ENCODE data around the gene KCNIP3.

Gene KCNIP3

DNA sequence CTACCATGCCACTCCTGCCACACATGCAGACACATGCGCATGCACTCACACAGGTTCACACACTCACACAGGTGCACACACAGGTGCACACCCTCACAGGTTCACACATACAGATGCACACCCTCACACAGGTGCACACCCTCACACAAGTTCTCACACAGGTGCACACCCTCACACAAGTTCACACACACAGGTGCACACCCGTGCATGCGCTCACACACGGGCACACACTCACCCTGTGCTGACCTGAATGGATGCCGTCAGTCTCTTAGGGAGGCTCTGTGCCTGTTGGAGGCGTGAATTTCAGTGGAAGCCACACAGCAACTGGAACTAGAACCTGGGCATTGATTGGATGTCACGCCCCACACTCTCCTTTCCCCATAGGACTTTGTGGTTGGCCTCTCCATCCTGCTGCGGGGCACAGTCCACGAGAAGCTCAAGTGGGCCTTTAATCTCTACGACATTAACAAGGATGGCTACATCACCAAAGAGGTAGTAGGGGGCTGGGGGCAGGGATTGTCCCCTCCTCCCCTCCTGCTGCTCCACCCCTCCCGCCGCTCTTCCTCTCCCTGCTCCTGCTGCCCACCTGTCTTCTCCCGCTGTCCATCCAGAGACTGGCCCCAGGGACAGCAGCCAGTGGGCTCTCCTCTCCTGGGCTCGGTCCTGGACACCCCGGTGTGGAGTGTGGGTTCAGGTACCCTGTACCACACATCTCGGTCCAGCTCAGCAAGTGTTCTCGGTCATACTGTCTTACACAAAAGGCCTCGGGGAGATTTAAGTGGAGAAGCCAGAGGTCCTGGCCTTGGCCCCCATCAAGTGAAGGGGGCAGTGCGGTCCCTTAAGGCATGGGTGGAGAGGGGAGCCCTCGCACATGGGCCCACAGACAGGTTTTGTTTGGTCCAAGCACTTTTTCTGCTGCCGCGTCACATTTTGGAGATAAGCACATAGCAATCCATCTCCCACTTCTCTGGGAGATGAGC, 84.4 kb downstream of the KCNIP3 start:
- DNase-seq (ENCODE audit: low read depth) = no peak
- TF ChIP-seq, protein P1, sequence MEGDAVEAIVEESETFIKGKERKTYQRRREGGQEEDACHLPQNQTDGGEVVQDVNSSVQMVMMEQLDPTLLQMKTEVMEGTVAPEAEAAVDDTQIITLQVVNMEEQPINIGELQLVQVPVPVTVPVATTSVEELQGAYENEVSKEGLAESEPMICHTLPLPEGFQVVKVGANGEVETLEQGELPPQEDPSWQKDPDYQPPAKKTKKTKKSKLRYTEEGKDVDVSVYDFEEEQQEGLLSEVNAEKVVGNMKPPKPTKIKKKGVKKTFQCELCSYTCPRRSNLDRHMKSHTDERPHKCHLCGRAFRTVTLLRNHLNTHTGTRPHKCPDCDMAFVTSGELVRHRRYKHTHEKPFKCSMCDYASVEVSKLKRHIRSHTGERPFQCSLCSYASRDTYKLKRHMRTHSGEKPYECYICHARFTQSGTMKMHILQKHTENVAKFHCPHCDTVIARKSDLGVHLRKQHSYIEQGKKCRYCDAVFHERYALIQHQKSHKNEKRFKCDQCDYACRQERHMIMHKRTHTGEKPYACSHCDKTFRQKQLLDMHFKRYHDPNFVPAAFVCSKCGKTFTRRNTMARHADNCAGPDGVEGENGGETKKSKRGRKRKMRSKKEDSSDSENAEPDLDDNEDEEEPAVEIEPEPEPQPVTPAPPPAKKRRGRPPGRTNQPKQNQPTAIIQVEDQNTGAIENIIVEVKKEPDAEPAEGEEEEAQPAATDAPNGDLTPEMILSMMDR (conservative IDR thresholded peaks at IDR 0.05; ENCODE audit: low read depth, low read length) = no peak

DNA sequence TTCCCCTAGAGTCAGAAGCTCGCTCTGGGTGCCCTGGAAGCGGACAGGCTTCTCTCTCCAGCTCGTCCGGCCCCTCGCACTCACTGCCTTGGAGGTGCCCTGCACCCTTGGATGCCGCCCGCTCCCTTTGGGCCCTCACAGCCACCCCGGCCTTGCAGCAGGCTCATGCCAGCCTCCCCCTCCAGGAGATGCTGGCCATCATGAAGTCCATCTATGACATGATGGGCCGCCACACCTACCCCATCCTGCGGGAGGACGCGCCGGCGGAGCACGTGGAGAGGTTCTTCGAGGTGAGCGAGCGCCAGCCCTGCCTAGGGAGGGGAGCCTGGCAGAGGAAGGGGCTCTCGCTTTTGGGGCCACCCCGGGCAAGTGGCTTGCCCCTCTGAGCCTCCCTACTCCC, 85.0 kb downstream of the KCNIP3 start:
- H3K4me3 ChIP-seq (ENCODE audit: low read depth, low read length) = no peak overlapping the region
- DNase-seq (ENCODE audit: low read depth) = no peak
- TF ChIP-seq, protein P1 (conservative IDR thresholded peaks at IDR 0.05; ENCODE audit: low read depth, low read length) = no peak

More for the DNA sequence above, 84.4 kb downstream of the KCNIP3 start:
- H3K4me3 ChIP-seq (ENCODE audit: low read depth, low read length) = no peak overlapping the region

DNA sequence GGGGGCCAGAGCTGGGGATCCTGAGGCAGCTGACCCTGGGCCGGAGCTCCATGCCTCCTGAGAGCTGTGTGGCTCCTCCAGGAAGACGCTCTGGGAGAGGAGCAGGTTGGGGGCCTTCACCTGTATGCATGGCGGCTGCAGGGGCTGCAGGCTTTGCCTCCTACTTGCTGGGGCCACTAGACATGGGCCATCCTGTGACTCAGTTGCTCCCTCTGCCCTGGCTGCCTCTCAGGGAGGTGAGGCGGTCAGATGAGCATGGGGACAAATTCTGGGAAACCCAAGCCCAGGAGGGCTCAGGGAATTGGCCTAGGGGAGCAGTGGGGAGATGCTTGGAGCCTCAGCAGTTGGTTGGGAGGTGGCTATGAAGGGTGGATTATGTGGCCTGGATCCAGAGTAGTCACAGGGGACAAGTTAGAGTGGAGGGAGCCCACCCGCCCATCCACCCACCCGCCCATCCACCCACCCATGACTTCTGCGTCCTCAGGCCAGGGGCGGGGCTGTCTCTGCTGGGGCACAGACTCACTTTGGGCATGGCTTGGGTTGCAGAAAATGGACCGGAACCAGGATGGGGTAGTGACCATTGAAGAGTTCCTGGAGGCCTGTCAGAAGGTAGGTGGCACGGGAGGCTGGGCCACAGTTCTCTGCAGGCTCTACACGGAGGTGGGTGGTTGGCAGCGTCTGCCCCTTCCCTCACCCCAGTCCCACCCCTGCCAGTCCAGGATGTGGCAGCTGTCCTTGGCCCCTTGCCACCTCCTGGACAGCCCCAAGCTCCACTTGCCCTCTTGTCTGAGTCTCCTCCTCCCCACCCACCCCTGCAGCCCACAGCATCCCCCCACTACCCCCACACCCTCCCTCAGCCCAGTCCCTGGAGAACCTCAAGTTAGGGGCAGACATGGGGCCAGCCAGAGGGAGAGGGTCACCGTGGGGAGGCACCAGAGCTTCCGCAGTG, 85.8 kb downstream of the KCNIP3 start:
- TF ChIP-seq, protein P1 (conservative IDR thresholded peaks at IDR 0.05; ENCODE audit: low read depth, low read length) = no peak
- no peak overlapping the region for H3K4me3 ChIP-seq (ENCODE audit: low read depth, low read length)
- no peak for DNase-seq (ENCODE audit: low read depth)

DNA sequence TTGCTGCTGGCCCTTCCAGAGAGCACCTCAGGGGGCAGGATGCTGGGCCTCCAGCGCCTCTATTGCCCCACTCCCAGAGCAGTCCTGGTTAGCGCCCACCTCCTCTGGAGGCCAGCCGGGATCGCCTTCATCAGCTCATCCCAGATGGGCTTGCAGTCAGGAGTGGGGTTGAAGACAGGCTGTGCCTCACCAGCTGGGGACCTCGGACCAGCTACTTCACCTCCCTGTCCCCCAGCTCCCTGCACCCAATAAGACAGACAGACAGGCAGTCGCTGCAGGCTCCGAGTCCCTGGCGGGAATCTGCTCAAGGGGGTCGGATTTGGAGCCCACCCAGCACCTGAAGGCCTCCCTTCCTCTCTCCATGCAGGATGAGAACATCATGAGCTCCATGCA, 86.5 kb downstream of the KCNIP3 start:
- TF ChIP-seq, protein P1 (conservative IDR thresholded peaks at IDR 0.05; ENCODE audit: low read depth, low read length) = no peak
- H3K4me3 ChIP-seq (ENCODE audit: low read depth, low read length) = no peak overlapping the region
- no peak for DNase-seq (ENCODE audit: low read depth)

DNA sequence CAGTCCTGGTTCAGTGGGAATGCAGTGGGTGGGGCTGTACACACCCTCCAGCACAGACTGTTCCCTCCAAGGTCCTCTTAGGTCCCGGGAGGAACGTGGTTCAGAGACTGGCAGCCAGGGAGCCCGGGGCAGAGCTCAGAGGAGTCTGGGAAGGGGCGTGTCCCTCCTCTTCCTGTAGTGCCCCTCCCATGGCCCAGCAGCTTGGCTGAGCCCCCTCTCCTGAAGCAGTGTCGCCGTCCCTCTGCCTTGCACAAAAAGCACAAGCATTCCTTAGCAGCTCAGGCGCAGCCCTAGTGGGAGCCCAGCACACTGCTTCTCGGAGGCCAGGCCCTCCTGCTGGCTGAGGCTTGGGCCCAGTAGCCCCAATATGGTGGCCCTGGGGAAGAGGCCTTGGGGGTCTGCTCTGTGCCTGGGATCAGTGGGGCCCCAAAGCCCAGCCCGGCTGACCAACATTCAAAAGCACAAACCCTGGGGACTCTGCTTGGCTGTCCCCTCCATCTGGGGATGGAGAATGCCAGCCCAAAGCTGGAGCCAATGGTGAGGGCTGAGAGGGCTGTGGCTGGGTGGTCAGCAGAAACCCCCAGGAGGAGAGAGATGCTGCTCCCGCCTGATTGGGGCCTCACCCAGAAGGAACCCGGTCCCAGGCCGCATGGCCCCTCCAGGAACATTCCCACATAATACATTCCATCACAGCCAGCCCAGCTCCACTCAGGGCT, 87.9 kb downstream of the KCNIP3 start:
- TF ChIP-seq, protein P1 (conservative IDR thresholded peaks at IDR 0.05; ENCODE audit: low read depth, low read length) = no peak
- DNase-seq (ENCODE audit: low read depth) = no peak
- H3K4me3 ChIP-seq (ENCODE audit: low read depth, low read length) = no peak overlapping the region

DNA sequence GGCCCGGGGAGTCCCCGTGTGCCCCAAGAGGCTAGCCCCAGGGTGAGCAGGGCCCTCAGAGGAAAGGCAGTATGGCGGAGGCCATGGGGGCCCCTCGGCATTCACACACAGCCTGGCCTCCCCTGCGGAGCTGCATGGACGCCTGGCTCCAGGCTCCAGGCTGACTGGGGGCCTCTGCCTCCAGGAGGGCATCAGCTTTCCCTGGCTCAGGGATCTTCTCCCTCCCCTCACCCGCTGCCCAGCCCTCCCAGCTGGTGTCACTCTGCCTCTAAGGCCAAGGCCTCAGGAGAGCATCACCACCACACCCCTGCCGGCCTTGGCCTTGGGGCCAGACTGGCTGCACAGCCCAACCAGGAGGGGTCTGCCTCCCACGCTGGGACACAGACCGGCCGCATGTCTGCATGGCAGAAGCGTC, 88.4 kb downstream of the KCNIP3 start:
- TF ChIP-seq, protein P1 (conservative IDR thresholded peaks at IDR 0.05; ENCODE audit: low read depth, low read length) = no peak
- H3K4me3 ChIP-seq (ENCODE audit: low read depth, low read length) = no peak overlapping the region
- no peak for DNase-seq (ENCODE audit: low read depth)

Data from choroid plexus epithelial cell (primary cell).